ENCODE measurements around the gene TEFM. TPM values are rescaled to one million over a fixed set of nuclear protein-coding genes. Genes with fewer than 3 reads are reported as not detected.

TEFM gene
- total and polyA plus RNA-seq, 2 of the 8 experiments (the other 6 are each of a cell fraction or from before 2014, with no cell fraction given), result 6.1 to 10.9 TPM

DNA sequence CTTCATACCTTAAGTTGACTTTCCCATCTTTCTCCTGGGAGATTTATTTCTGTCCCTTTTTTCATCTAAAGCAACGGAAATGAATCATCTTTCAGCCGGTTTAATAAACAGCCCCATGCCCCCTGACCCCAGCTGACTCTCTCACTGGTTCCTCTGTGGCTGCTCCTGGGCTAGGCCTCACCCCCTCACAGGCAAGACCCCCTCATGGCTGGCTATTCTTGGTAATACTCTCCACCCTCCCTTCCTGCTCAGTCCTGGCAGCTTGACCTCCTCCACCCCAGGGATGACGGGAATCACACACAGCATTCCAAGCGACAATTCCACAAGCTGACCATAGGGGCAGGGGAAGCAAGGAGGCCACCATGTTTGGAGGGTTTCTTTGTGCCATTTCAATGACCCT lies 14.2 kb upstream of the TEFM start:
- H2BK120ac ChIP-seq (replicated peaks; ENCODE audit: low read depth, low read length), result no peak overlapping the region
- no peak overlapping the region for H3K4me3 ChIP-seq (ENCODE audit: extremely low read depth in 1 of 4, insufficient read depth in 2 of 4, low read depth in 3 of 4, low read length in 4 of 4)
- WGBS, 2 experiments (ENCODE audit: extremely low coverage in 1 of 2, insufficient coverage in 1 of 2, insufficient read length in 1 of 2, insufficient replicate concordance in 2 of 2, low coverage in 1 of 2, low lambda C conversion rate in 2 of 2, missing lambda C conversion rate in 1 of 2), result 72% methylated on average over 4 of the region's 4 CpGs; no CpG with 5 or more reads in 1 of the 2 experiments
- peak overlapping the region; percentile 43; the same call in 1 of the 2 replicates for H2AFZ ChIP-seq (ENCODE audit: low read length)
- peaks cover 16 to 42% (median 34%) of the 10 kb centered on the region in 4 experiments for H3K27me3 ChIP-seq (replicated peaks in 1 of 4; ENCODE audit: control insufficient read depth in 3 of 4, extremely low read depth in 1 of 4, insufficient read depth in 3 of 4, low read length in 3 of 4)
- no peak overlapping the region for H2AK5ac ChIP-seq (ENCODE audit: low read depth, low read length)
- no peak overlapping the region for H3K4me2 ChIP-seq (ENCODE audit: insufficient read depth in 1 of 2, low read depth in 2 of 2, low read length in 2 of 2)
- no peaks in the 10 kb centered on the region for H3K79me1 ChIP-seq (ENCODE audit: low read depth, low read length)
- no peak overlapping the region for H4K91ac ChIP-seq (replicated peaks; ENCODE audit: insufficient read length, low read length)
- H3K9me3 ChIP-seq (ENCODE audit: insufficient read depth in 2 of 2, low read depth in 1 of 2, low read length in 1 of 2), result no peaks in the 10 kb centered on the region
- 0 out of 4 replicates have a peak, but pooled peaks cover 0 to 3% of the 10 kb centered on the region in 2 experiments for H3K79me2 ChIP-seq (ENCODE audit: control insufficient read depth in 1 of 2, insufficient read depth in 2 of 2, low read length in 2 of 2)
- H4K20me1 ChIP-seq (replicated peaks in 1 of 2; ENCODE audit: control insufficient read depth in 1 of 2, insufficient read depth in 2 of 2, low read length in 2 of 2), result no peaks in the 10 kb centered on the region
- ChIA-PET POLR2A (ENCODE audit: partially characterized antibody) (interaction anchor here (1.0 kb wide), 1 partner anchor 51 kb away, joined by 4 read pairs; the partner anchor contains the start of gene RNF135), CTCF (ENCODE audit: partially characterized antibody) (interaction anchor here (1.1 to 1.2 kb wide), 2 partner anchors 10 to 24 kb away, joined by 3 to 4 read pairs; no protein-coding TSS in a partner anchor)
- peak in 1 of 2 experiments; percentile 9 for DNase-seq (ENCODE audit: low read depth in 1 of 2, low spot score in 2 of 2)
- no peak overlapping the region for H3K14ac ChIP-seq (ENCODE audit: insufficient read length)
- peak; percentile 82 for FAIRE-seq
- no peak overlapping the region for H3K9ac ChIP-seq (replicated peaks in 1 of 4; ENCODE audit: extremely low read depth in 1 of 4, low read depth in 3 of 4, low read length in 3 of 4)
- H4K5ac ChIP-seq (ENCODE audit: insufficient read length, low read depth, low read length), result no peak overlapping the region
- H2BK5ac ChIP-seq (ENCODE audit: low read depth, low read length), result no peak overlapping the region; the same call in 1 of the 2 replicates
- no peak overlapping the region for H3K4ac ChIP-seq (replicated peaks; ENCODE audit: insufficient read length, low read depth, low read length)
- H4K8ac ChIP-seq (ENCODE audit: extremely low read depth, insufficient read depth, low read length), result no peak overlapping the region; the same call in 1 of the 2 replicates
- no peak overlapping the region for H2BK15ac ChIP-seq (ENCODE audit: low read length)
- no peak overlapping the region for H3K18ac ChIP-seq (ENCODE audit: extremely low read depth, low read length)
- no peak overlapping the region for H3K27ac ChIP-seq (ENCODE audit: low read depth, low read length)
- peaks cover 6% of the 10 kb centered on the region for H3K23me2 ChIP-seq (ENCODE audit: low read depth, low read length)
- H3K56ac ChIP-seq (replicated peaks; ENCODE audit: insufficient read length, low read depth, low read length), result no peak overlapping the region
- no peak overlapping the region for H2BK12ac ChIP-seq (ENCODE audit: low read depth, low read length)
- H3K23ac ChIP-seq (ENCODE audit: insufficient read length), result no peak overlapping the region
- peaks cover 0 to 11% (median 5%) of the 10 kb centered on the region in 4 experiments; a peak in 4 of 7 replicates for H3K4me1 ChIP-seq (replicated peaks in 1 of 4; ENCODE audit: control insufficient read depth in 3 of 4, insufficient read depth in 4 of 4, low read length in 3 of 4)
- no peaks in the 10 kb centered on the region for H3K36me3 ChIP-seq (ENCODE audit: control insufficient read depth in 2 of 4, insufficient read depth in 4 of 4, low read length in 3 of 4)
- H2BK20ac ChIP-seq (ENCODE audit: low read length), result no peak overlapping the region
- TF ChIP-seq JUN (IDR thresholded peaks at IDR 0.05; ENCODE audit: low read depth, low read length), result no peak
- no peak for TF ChIP-seq SRF (IDR thresholded peaks at IDR 0.05; ENCODE audit: low read depth, low read length)
- no peak for TF ChIP-seq ZNF274 (IDR thresholded peaks at IDR 0.05; ENCODE audit: borderline replicate concordance, extremely low read depth, low read length)
- TF ChIP-seq, protein P1, sequence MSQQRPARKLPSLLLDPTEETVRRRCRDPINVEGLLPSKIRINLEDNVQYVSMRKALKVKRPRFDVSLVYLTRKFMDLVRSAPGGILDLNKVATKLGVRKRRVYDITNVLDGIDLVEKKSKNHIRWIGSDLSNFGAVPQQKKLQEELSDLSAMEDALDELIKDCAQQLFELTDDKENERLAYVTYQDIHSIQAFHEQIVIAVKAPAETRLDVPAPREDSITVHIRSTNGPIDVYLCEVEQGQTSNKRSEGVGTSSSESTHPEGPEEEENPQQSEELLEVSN (IDR thresholded peaks at IDR 0.05), result no peak
- TF ChIP-seq CHD2 (IDR thresholded peaks at IDR 0.05; ENCODE audit: low read length), result no peak
- no peak for TF ChIP-seq NRF1 (IDR thresholded peaks at IDR 0.05; ENCODE audit: low read depth, low read length)
- TF ChIP-seq TEAD4 (IDR thresholded peaks at IDR 0.05; ENCODE audit: low read depth, low read length), result peak; percentile 92
- TF ChIP-seq TAF7 (optimal IDR thresholded peaks at IDR 0.05; ENCODE audit: borderline replicate concordance, low read depth, low read length), result no peak
- TF ChIP-seq FOSL1 (IDR thresholded peaks at IDR 0.05; ENCODE audit: insufficient read depth, low read depth, low read length), result no peak
- TF ChIP-seq SUZ12 (IDR thresholded peaks at IDR 0.05; ENCODE audit: low read length), result no peak
- no peak for TF ChIP-seq SIX5 (IDR thresholded peaks at IDR 0.05; ENCODE audit: low read depth, low read length)
- no peak for TF ChIP-seq KDM4A (IDR thresholded peaks at IDR 0.05; ENCODE audit: low read depth, low read length, severe bottlenecking)
- no peak for TF ChIP-seq MAFK (IDR thresholded peaks at IDR 0.05; ENCODE audit: low read depth, low read length)
